ENCODE results near the gene PID1.
A peak's percentile ranks its signal among the peaks of the same experiment; 100 is the strongest.
"Not testable (repeated sequence)": the region's sequence is repeated elsewhere in the genome, so short reads cannot be mapped to it uniquely, and the experiment has no call there.

Gene PID1

GRCh38 chr2:229083606-229084340, 187.3 kb downstream of the PID1 start:
- no peak overlapping the region for H4K5ac ChIP-seq (ENCODE audit: low read length)
- H2BK5ac ChIP-seq (ENCODE audit: low read length) = no peak overlapping the region
- no peak overlapping the region for H3K4me3 ChIP-seq (ENCODE audit: low read length)
- H3K9ac ChIP-seq (ENCODE audit: low read length) = no peak overlapping the region
- DNase-seq = no peak
- H3K23ac ChIP-seq (ENCODE audit: low read length) = no peak overlapping the region
- no peak overlapping the region for H2AK5ac ChIP-seq (ENCODE audit: low read length)
- no peak overlapping the region for H3K18ac ChIP-seq (ENCODE audit: low read length)
- no peaks in the 10 kb centered on the region for H3K79me1 ChIP-seq (ENCODE audit: low read length)
- H4K8ac ChIP-seq (ENCODE audit: low read depth, low read length) = no peak overlapping the region
- no peak overlapping the region for H2BK120ac ChIP-seq (ENCODE audit: low read depth, low read length)
- no CpG with 5 or more reads among the region's 5 CpGs for WGBS (ENCODE audit: extremely low coverage, insufficient coverage, low lambda C conversion rate)
- no peak overlapping the region for H3K27ac ChIP-seq (ENCODE audit: low read depth, low read length)
- no peaks in the 10 kb centered on the region for H3K36me3 ChIP-seq (ENCODE audit: control insufficient read depth, insufficient read depth, low read length)
- H3K79me2 ChIP-seq (ENCODE audit: control insufficient read depth, insufficient read depth, low read length) = no peaks in the 10 kb centered on the region
- H3K4me2 ChIP-seq (ENCODE audit: low read length) = no peak overlapping the region
- no peak overlapping the region for H3K56ac ChIP-seq (ENCODE audit: low read length)
- H3K4ac ChIP-seq (ENCODE audit: low read depth, low read length) = no peak overlapping the region
- H3K27me3 ChIP-seq (ENCODE audit: insufficient read depth, low read length, poor library complexity) = no peaks in the 10 kb centered on the region
- no peak overlapping the region for H2BK15ac ChIP-seq (replicated peaks; ENCODE audit: low read depth)
- H3K4me1 ChIP-seq (ENCODE audit: control insufficient read depth, low read depth, low read length) = no peaks in the 10 kb centered on the region

GRCh38 chr2:229081411-229081810, 189.7 kb downstream of the PID1 start:
- H3K36me3 ChIP-seq (ENCODE audit: control insufficient read depth, insufficient read depth, low read length) = no peaks in the 10 kb centered on the region
- no peak overlapping the region for H2AK5ac ChIP-seq (ENCODE audit: low read length)
- H3K4me2 ChIP-seq (ENCODE audit: low read length) = no peak overlapping the region
- no peaks in the 10 kb centered on the region for H3K4me1 ChIP-seq (ENCODE audit: control insufficient read depth, low read depth, low read length)
- no peak overlapping the region for H2BK5ac ChIP-seq (ENCODE audit: low read length)
- H3K9ac ChIP-seq (ENCODE audit: low read length) = no peak overlapping the region
- H2BK120ac ChIP-seq (ENCODE audit: low read depth, low read length) = no peak overlapping the region
- DNase-seq = peak; percentile 11
- no peak overlapping the region for H3K4me3 ChIP-seq (ENCODE audit: low read length)
- no peak overlapping the region for H3K27ac ChIP-seq (ENCODE audit: low read depth, low read length)
- no peak overlapping the region for H2BK15ac ChIP-seq (replicated peaks; ENCODE audit: low read depth)
- no peak overlapping the region for H4K8ac ChIP-seq (ENCODE audit: low read depth, low read length)
- H3K56ac ChIP-seq (ENCODE audit: low read length) = no peak overlapping the region
- H3K4ac ChIP-seq (ENCODE audit: low read depth, low read length) = no peak overlapping the region
- H3K27me3 ChIP-seq (ENCODE audit: insufficient read depth, low read length, poor library complexity) = no peaks in the 10 kb centered on the region
- no peak overlapping the region for H3K18ac ChIP-seq (ENCODE audit: low read length)
- H3K79me1 ChIP-seq (ENCODE audit: low read length) = no peaks in the 10 kb centered on the region
- no peak overlapping the region for H4K5ac ChIP-seq (ENCODE audit: low read length)
- H3K23ac ChIP-seq (ENCODE audit: low read length) = no peak overlapping the region
- no CpG with 5 or more reads among the region's 1 CpG for WGBS (ENCODE audit: extremely low coverage, insufficient coverage, low lambda C conversion rate)
- no peaks in the 10 kb centered on the region for H3K79me2 ChIP-seq (ENCODE audit: control insufficient read depth, insufficient read depth, low read length)

GRCh38 chr2:229080172-229080571, 190.9 kb downstream of the PID1 start:
- DNase-seq = no peak
- Histone ChIP-seq H3K36me3 (ENCODE audit: control insufficient read depth, insufficient read depth, low read length) (no peaks in the 10 kb centered on the region), H3K4ac (ENCODE audit: low read depth, low read length) (no peak overlapping the region), H3K4me1 (ENCODE audit: control insufficient read depth, low read depth, low read length) (no peaks in the 10 kb centered on the region), H2BK15ac (replicated peaks; ENCODE audit: low read depth) (no peak overlapping the region), H3K56ac (ENCODE audit: low read length) (no peak overlapping the region), H3K79me1 (ENCODE audit: low read length) (no peaks in the 10 kb centered on the region), H3K23ac (ENCODE audit: low read length) (no peak overlapping the region), H4K8ac (ENCODE audit: low read depth, low read length) (no peak overlapping the region), H3K18ac (ENCODE audit: low read length) (no peak overlapping the region), H4K5ac (ENCODE audit: low read length) (no peak overlapping the region), H3K27me3 (ENCODE audit: insufficient read depth, low read length, poor library complexity) (no peaks in the 10 kb centered on the region), H3K9ac (ENCODE audit: low read length) (no peak overlapping the region), H2BK5ac (ENCODE audit: low read length) (no peak overlapping the region), H2BK120ac (ENCODE audit: low read depth, low read length) (no peak overlapping the region), H3K4me3 (ENCODE audit: low read length) (no peak overlapping the region), H3K27ac (ENCODE audit: low read depth, low read length) (no peak overlapping the region), H3K79me2 (ENCODE audit: control insufficient read depth, insufficient read depth, low read length) (no peaks in the 10 kb centered on the region), H3K4me2 (ENCODE audit: low read length) (no peak overlapping the region), H2AK5ac (ENCODE audit: low read length) (no peak overlapping the region)
- WGBS (ENCODE audit: extremely low coverage, insufficient coverage, low lambda C conversion rate) = no CpG with 5 or more reads among the region's 1 CpG

GRCh38 chr2:229076886-229077285, 194.2 kb downstream of the PID1 start:
- not testable (repeated sequence) for H3K27me3 ChIP-seq (ENCODE audit: insufficient read depth, low read length, poor library complexity); H3K79me1 ChIP-seq (ENCODE audit: low read length); H2BK15ac ChIP-seq (replicated peaks; ENCODE audit: low read depth); H4K5ac ChIP-seq (ENCODE audit: low read length); H2AK5ac ChIP-seq (ENCODE audit: low read length); H3K4me3 ChIP-seq (ENCODE audit: low read length); H3K18ac ChIP-seq (ENCODE audit: low read length); H2BK120ac ChIP-seq (ENCODE audit: low read depth, low read length); H4K8ac ChIP-seq (ENCODE audit: low read depth, low read length); H2BK5ac ChIP-seq (ENCODE audit: low read length); H3K23ac ChIP-seq (ENCODE audit: low read length); H3K27ac ChIP-seq (ENCODE audit: low read depth, low read length); H3K4me2 ChIP-seq (ENCODE audit: low read length); DNase-seq; H3K4ac ChIP-seq (ENCODE audit: low read depth, low read length); H3K9ac ChIP-seq (ENCODE audit: low read length); H3K79me2 ChIP-seq (ENCODE audit: control insufficient read depth, insufficient read depth, low read length); H3K4me1 ChIP-seq (ENCODE audit: control insufficient read depth, low read depth, low read length); H3K56ac ChIP-seq (ENCODE audit: low read length); H3K36me3 ChIP-seq (ENCODE audit: control insufficient read depth, insufficient read depth, low read length)
- WGBS (ENCODE audit: extremely low coverage, insufficient coverage, low lambda C conversion rate) = no CpG with 5 or more reads among the region's 2 CpGs

GRCh38 chr2:229073935-229074334, 197.2 kb downstream of the PID1 start:
- H3K18ac ChIP-seq (ENCODE audit: low read length) = no peak overlapping the region
- no peak overlapping the region for H3K4me3 ChIP-seq (ENCODE audit: low read length)
- DNase-seq = no peak
- H2BK120ac ChIP-seq (ENCODE audit: low read depth, low read length) = no peak overlapping the region
- H2BK15ac ChIP-seq (replicated peaks; ENCODE audit: low read depth) = no peak overlapping the region
- H3K4me1 ChIP-seq (ENCODE audit: control insufficient read depth, low read depth, low read length) = no peaks in the 10 kb centered on the region
- H4K8ac ChIP-seq (ENCODE audit: low read depth, low read length) = no peak overlapping the region
- no peak overlapping the region for H3K23ac ChIP-seq (ENCODE audit: low read length)
- no peaks in the 10 kb centered on the region for H3K36me3 ChIP-seq (ENCODE audit: control insufficient read depth, insufficient read depth, low read length)
- no CpG with 5 or more reads among the region's 2 CpGs for WGBS (ENCODE audit: extremely low coverage, insufficient coverage, low lambda C conversion rate)
- no peak overlapping the region for H3K56ac ChIP-seq (ENCODE audit: low read length)
- H3K4me2 ChIP-seq (ENCODE audit: low read length) = no peak overlapping the region
- no peaks in the 10 kb centered on the region for H3K79me2 ChIP-seq (ENCODE audit: control insufficient read depth, insufficient read depth, low read length)
- H3K27ac ChIP-seq (ENCODE audit: low read depth, low read length) = no peak overlapping the region
- no peaks in the 10 kb centered on the region for H3K79me1 ChIP-seq (ENCODE audit: low read length)
- H3K27me3 ChIP-seq (ENCODE audit: insufficient read depth, low read length, poor library complexity) = no peaks in the 10 kb centered on the region
- no peak overlapping the region for H2BK5ac ChIP-seq (ENCODE audit: low read length)
- no peak overlapping the region for H3K9ac ChIP-seq (ENCODE audit: low read length)
- H4K5ac ChIP-seq (ENCODE audit: low read length) = no peak overlapping the region
- H2AK5ac ChIP-seq (ENCODE audit: low read length) = no peak overlapping the region
- H3K4ac ChIP-seq (ENCODE audit: low read depth, low read length) = no peak overlapping the region
